Activated naive CD8-positive, alpha-beta T cell (primary cell): ENCODE measurements around the gene ETS2.

ENCODE experiments used
- H3K27ac Mint-ChIP-seq: one replicate; pipeline ENCODE4 v1.8.0; 2021; ENCODE audit warnings: mixed read lengths
- H3K27me3 Mint-ChIP-seq: one replicate; pipeline ENCODE4 v1.8.0; 2021; ENCODE audit warnings: mixed read lengths
- H3K36me3 Mint-ChIP-seq: one replicate; pipeline ENCODE4 v1.8.0; 2021; ENCODE audit warnings: mixed read lengths
- H3K4me1 Mint-ChIP-seq: one replicate; pipeline ENCODE4 v1.8.0; 2021; ENCODE audit warnings: low read depth, mixed read lengths
- H3K4me3 Mint-ChIP-seq: one replicate; pipeline ENCODE4 v1.8.0; 2021; ENCODE audit warnings: mild to moderate bottlenecking, mixed read lengths
- H3K9me3 Mint-ChIP-seq: one replicate; pipeline ENCODE4 v1.8.0; 2021; ENCODE audit warnings: low read depth, mixed read lengths

The ETS2 gene

DNA sequence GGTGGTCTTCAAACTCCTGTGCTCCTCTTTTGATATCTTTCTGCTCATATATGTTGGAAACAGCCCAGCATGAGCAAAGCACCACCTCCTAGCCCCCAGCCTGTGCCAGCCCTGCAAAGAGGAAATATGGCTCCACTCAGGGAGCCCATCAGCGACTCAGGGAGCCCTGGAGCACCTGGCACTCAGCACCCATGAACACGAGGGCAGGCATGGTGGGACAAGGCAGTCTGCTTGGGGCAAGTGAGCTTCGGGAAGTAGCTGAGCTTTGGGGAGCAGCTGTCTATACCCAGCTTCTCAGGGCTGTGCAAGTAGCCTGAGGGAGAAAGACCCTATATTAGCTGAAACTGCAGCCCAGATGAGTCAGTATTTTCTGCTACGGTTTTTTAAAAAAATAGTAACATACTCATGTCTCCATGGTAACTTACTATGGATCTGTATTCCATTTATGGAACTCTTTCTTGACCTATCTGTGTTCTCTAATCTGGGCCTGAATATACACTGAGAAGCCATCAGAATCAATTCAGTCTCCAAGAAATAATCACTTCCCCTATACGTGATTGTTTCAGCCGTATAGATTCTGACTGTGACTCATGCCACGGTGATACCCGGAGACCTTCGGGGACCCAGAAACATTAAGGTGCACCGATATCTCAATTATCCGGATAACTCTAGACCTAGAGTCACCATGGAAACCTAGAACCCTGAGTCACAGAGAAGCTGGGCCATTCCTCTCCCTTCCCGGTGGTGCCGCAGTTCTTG lies 1.5 kb upstream of the ETS2 start:
- Mint-ChIP-seq H3K27me3 (no peaks in the 10 kb centered on the region), H3K27ac (peak overlapping the region; percentile 72), H3K9me3 (no peaks in the 10 kb centered on the region), H3K4me1 (peaks cover 27% of the 10 kb centered on the region), H3K36me3 (peaks cover 4% of the 10 kb centered on the region), H3K4me3 (peak overlapping the region; percentile 77)

DNA sequence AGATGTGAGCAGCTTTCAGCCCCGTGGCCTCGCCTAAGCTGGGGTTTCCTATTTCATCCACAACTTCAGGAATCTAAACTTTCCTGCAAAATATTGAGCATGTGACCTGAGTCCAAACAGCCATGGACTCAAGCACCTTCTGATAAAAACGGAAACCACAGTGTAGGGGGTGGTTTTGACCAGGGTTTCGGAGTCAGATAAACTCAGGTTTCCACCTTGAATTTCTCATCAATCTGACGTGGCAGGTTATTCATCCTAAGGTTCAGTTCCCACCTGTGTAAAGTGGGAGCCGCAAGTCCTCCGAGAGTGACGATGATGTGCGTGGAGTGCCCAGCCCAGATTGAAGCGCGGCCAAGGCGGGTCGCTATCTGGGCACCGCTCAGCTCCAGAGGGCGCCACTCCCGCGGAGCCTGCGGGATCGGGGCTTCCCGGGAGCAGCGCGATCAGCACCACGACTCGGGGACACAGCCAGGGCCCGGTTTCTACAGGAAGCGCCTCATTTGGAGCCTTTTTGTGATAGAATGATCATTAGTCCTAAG lies 871 bp upstream of the ETS2 start:
- no peaks in the 10 kb centered on the region for H3K9me3 Mint-ChIP-seq
- peaks cover 29% of the 10 kb centered on the region for H3K4me1 Mint-ChIP-seq
- H3K27ac Mint-ChIP-seq: peak overlapping the region; percentile 72
- H3K27me3 Mint-ChIP-seq: no peaks in the 10 kb centered on the region
- peaks cover 4% of the 10 kb centered on the region for H3K36me3 Mint-ChIP-seq
- peak overlapping the region; percentile 77 for H3K4me3 Mint-ChIP-seq

DNA sequence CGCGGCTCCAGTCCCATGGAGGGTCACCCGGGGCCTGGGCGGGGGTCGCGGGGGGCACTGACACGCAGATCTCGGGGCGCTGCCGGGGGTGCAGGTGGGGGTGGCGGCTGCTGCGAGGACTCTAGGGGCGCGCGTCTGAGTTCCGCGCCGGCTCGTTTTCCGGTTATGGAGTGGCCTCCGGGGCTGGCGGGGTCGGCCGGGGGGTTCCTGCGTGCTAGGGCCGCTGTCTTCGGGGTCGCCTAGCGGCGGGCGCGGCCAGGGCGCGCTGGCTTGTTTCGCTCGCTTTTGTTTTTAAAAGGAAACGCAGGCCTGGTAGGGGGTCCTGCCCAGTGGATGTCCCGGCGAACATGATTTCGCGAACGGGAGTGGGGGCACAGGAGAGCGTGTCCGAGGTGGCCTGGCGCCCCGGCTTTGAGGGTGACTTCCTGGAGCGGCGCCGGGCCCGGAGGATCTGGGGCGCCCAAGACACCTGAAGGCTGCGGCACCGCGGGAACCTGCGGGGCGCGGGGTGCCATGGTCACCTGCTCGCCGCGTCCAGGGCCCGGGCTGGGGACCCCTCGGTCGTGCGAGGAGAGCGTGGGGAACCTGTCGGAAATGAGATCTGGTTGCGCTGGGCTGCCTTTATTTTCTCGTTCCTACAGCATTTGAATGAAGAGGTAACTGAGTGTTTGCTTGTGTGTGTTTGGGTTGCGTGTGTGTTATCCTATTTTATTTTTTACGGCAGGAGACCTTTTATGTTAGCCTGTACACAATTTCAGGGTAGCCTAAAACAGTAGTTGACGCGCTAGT lies 618 bp downstream of the ETS2 start:
- no peaks in the 10 kb centered on the region for H3K9me3 Mint-ChIP-seq
- H3K27me3 Mint-ChIP-seq: no peaks in the 10 kb centered on the region
- peaks cover 7% of the 10 kb centered on the region for H3K36me3 Mint-ChIP-seq
- peak overlapping the region; percentile 95 for H3K4me3 Mint-ChIP-seq
- H3K27ac Mint-ChIP-seq: peak overlapping the region; percentile 81
- H3K4me1 Mint-ChIP-seq: peaks cover 40% of the 10 kb centered on the region

DNA sequence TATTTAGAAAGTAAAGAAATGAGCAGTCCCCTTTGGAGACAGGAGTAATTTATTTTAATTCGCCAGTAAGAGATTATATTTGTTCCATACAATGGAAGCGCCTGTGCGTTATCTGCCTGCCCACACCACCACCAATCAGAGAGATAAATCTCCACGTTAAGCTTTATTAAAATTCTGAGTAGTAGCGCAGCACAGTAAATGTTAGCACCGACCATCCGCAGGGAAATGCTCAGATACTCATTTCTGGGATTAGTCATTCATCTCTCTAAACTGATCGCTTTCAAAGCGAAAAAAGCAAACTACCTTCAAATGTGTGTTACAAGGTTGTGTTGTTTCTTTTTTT lies 1.2 kb downstream of the ETS2 start:
- H3K4me1 Mint-ChIP-seq: peaks cover 43% of the 10 kb centered on the region

DNA sequence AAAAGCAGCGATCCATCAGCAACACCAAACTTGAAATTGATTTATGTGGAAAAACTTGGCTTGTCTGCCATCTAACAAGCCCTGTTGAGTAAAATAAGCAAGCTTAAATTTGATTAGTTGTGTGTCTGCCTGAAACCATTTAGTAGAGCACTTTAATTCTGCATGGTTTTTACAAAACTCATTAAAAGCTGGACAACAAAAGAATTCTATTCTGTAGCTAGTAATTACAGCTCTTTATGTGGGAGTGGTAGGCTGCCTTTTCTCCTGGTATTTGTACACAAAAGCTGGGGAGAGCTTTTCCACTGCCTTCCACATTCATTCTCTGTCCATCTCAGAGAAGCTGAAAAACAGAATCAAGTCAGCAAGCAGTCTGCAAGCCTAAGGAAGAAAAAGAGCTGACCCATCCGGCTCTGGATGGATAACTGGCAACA lies 1.7 kb downstream of the ETS2 start:
- H3K27me3 Mint-ChIP-seq: no peaks in the 10 kb centered on the region
- H3K36me3 Mint-ChIP-seq: peaks cover 9% of the 10 kb centered on the region

More for the DNA sequence above, 1.2 kb downstream of the ETS2 start:
- Mint-ChIP-seq H3K27me3 (no peaks in the 10 kb centered on the region), H3K9me3 (no peaks in the 10 kb centered on the region), H3K27ac (peak overlapping the region; percentile 81), H3K36me3 (peaks cover 9% of the 10 kb centered on the region), H3K4me3 (peak overlapping the region; percentile 95)

DNA sequence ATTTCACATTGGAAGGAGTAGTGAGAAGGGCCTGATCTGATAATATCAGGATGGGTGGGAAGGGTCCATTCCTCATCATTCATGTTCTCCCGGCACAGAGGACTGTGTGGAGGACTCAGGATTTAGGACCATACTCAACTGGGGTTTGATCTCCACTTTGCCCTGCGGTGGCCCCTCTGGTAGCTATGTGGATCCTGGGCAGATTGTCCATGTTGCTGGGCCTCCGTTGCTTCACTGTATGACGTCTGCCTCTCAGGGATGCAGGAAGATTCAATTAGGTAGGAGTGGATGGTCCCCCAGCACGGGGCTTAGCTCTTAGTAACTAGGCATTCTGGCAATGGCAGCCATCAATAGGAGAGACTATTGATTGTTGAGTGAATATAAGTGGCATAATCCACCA lies 2.3 kb downstream of the ETS2 start:
- Mint-ChIP-seq H3K4me3 (peak overlapping the region; percentile 95), H3K4me1 (peaks cover 43% of the 10 kb centered on the region), H3K36me3 (peaks cover 11% of the 10 kb centered on the region), H3K27ac (peak overlapping the region; percentile 54), H3K27me3 (no peaks in the 10 kb centered on the region), H3K9me3 (no peaks in the 10 kb centered on the region)

More for the DNA sequence above, 1.7 kb downstream of the ETS2 start:
- Mint-ChIP-seq H3K4me3 (peak overlapping the region; percentile 95), H3K4me1 (peaks cover 43% of the 10 kb centered on the region), H3K9me3 (no peaks in the 10 kb centered on the region), H3K27ac (peak overlapping the region; percentile 54)

DNA sequence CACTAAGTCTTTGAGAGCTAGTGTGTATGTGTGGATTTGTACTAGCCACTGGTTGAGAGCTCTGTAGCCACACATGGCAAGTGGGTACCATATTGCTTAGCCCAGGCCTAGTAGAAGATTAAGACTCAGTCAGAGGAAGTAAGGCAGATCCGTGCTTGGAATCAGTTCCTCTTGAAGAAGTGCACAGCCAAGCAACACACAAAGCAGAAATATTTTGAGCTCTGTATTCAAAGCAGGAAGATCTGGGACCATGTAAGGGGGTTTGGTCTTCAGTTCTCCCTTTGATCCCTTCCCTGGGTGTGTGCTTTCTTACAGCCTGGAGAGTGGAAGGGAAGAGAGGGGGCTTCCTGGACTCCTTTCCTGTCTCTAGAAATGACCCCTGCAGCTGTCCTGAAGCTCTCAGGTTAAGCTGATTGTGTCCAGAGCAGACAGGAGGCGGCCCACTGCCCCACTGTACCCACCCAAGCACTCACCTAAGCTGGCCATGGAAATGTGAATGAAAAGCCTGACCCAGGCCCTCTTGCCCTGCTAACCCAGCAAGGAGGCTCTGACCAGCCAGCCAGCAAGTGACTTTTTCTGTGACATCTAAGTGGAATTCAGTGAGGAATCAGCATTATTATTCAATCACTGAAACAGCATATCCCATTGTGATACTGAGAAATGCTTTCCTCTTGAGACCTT lies 3.6 kb downstream of the ETS2 start:
- no peak overlapping the region for H3K27ac Mint-ChIP-seq
- no peak overlapping the region for H3K4me3 Mint-ChIP-seq
- H3K9me3 Mint-ChIP-seq: no peaks in the 10 kb centered on the region
- H3K36me3 Mint-ChIP-seq: peaks cover 15% of the 10 kb centered on the region
- no peaks in the 10 kb centered on the region for H3K27me3 Mint-ChIP-seq
- peaks cover 42% of the 10 kb centered on the region for H3K4me1 Mint-ChIP-seq

DNA sequence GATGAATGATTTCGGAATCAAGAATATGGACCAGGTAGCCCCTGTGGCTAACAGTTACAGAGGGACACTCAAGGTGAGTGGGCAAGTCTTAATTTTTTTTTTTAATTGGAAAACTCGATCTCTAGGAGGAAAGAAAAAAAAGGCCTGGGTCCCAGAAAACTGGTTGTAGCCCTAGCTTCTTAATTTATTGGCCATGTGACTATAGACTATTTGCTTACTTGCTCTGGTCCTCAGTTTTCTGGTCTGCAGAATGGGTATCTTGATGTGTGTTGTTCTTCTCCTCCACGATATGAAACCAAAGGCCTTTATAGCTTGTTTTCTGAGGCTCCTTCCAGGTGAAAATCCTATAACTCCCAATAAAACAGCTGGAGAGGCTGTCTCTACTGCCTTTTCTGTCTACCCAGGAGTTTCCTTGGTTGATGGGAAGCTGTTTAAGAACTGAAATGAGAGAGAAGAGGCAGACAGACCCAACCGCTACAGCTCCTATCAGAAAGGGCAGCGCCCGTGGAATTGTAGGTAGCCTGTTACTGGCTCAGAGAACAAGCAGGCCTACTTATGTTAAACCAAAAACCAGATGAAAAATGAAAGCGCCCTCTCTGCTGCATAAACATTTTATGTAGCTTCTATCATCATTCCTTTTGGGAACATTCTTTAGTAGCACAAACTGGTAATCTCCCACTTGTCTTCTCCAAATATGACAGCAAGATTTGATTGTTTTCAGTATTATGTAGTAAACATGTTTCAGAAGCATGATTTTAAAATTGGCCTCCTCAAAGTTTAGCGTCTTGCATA lies 4.5 kb downstream of the ETS2 start:
- H3K4me1 Mint-ChIP-seq: peaks cover 37% of the 10 kb centered on the region

DNA sequence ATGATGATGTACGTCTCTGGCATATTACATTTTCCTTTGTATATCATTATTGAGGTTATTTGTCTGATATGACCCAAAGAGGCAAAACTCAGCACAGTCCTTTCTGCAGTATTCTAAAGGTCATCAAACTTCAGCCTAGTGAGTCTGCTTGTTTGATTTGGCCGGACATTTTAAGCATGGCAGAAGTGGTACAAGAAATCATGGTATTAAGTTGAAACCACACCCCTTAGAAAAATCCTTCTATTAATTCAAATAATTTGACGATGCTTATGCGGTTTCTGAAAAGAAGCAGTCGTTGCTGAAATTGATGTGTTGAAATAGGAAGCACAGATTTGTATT lies 5.1 kb downstream of the ETS2 start:
- Mint-ChIP-seq H3K27me3 (no peaks in the 10 kb centered on the region), H3K9me3 (no peaks in the 10 kb centered on the region), H3K4me3 (no peak overlapping the region), H3K4me1 (peaks cover 37% of the 10 kb centered on the region), H3K27ac (no peak overlapping the region), H3K36me3 (peaks cover 25% of the 10 kb centered on the region)

More for the DNA sequence above, 4.5 kb downstream of the ETS2 start:
- Mint-ChIP-seq H3K9me3 (no peaks in the 10 kb centered on the region), H3K36me3 (peaks cover 23% of the 10 kb centered on the region), H3K4me3 (no peak overlapping the region), H3K27me3 (no peaks in the 10 kb centered on the region), H3K27ac (no peak overlapping the region)

DNA sequence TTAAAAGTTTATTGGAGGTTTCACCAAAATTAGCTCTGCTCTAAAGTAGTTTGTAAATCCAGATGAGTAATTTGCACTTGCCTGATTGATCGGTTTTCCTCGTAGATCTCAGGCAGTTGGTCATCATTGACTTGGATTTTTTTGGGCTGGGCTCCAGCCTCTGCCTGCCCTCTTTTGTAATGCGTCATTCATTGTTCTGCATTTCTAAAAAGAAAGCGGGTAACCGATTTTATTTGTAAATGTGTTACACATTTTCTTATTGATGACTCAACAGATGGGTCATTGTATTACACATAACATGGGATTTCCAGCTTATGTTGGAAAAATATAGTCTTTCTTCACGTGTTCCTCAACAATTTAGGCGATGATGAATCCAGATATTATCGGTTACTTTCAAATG lies 5.5 kb downstream of the ETS2 start:
- H3K4me1 Mint-ChIP-seq: peaks cover 37% of the 10 kb centered on the region
- H3K27ac Mint-ChIP-seq: peak overlapping the region; percentile 79

DNA sequence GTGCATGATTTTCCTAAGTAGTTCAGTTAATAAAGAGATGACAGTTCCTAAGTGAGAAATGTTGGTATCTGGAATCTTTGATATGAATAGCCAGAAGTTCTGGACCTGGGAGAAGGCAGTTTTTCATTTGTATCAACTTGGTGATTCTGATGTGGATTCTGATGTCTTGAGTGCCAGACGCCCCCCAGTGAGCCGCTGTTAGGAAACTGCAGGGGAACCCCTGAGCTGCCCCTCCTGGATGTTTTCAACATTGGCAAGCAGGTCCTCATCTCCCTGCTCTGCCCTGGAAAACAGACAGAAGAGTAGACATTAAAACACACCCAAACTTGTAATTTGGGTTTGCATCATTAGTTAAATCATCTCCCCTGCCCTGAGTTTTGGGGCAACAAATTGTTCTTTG lies 7.4 kb downstream of the ETS2 start:
- peak overlapping the region; percentile 46 for H3K27ac Mint-ChIP-seq
- no peaks in the 10 kb centered on the region for H3K27me3 Mint-ChIP-seq
- H3K9me3 Mint-ChIP-seq: no peaks in the 10 kb centered on the region
- H3K4me1 Mint-ChIP-seq: peaks cover 21% of the 10 kb centered on the region
- H3K36me3 Mint-ChIP-seq: peaks cover 32% of the 10 kb centered on the region
- H3K4me3 Mint-ChIP-seq: no peak overlapping the region

More for the DNA sequence above, 5.5 kb downstream of the ETS2 start:
- H3K4me3 Mint-ChIP-seq: no peak overlapping the region
- no peaks in the 10 kb centered on the region for H3K27me3 Mint-ChIP-seq
- no peaks in the 10 kb centered on the region for H3K9me3 Mint-ChIP-seq
- H3K36me3 Mint-ChIP-seq: peaks cover 26% of the 10 kb centered on the region

DNA sequence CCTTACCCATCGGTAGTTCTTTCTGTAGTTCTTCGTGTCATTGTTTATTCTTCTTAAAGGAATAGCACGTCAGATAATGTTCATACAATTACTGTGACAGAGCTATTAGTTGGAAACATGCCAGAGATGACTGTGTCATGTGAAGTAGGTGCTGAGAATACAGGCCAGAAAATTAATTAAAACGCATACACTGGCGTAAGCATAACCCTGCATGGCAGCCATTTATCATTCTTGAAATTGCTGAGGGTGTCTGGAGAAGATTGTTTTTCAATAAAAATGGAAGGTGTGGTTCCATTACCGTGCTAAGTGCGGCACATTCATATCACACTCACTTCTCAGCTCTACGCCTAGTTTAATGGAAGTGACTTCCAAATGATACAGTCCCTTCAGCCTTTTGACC lies 7.8 kb downstream of the ETS2 start:
- no peaks in the 10 kb centered on the region for H3K27me3 Mint-ChIP-seq
- no peak overlapping the region for H3K27ac Mint-ChIP-seq
- peaks cover 17% of the 10 kb centered on the region for H3K4me1 Mint-ChIP-seq
- peaks cover 36% of the 10 kb centered on the region for H3K36me3 Mint-ChIP-seq
- H3K9me3 Mint-ChIP-seq: no peaks in the 10 kb centered on the region
- no peak overlapping the region for H3K4me3 Mint-ChIP-seq

DNA sequence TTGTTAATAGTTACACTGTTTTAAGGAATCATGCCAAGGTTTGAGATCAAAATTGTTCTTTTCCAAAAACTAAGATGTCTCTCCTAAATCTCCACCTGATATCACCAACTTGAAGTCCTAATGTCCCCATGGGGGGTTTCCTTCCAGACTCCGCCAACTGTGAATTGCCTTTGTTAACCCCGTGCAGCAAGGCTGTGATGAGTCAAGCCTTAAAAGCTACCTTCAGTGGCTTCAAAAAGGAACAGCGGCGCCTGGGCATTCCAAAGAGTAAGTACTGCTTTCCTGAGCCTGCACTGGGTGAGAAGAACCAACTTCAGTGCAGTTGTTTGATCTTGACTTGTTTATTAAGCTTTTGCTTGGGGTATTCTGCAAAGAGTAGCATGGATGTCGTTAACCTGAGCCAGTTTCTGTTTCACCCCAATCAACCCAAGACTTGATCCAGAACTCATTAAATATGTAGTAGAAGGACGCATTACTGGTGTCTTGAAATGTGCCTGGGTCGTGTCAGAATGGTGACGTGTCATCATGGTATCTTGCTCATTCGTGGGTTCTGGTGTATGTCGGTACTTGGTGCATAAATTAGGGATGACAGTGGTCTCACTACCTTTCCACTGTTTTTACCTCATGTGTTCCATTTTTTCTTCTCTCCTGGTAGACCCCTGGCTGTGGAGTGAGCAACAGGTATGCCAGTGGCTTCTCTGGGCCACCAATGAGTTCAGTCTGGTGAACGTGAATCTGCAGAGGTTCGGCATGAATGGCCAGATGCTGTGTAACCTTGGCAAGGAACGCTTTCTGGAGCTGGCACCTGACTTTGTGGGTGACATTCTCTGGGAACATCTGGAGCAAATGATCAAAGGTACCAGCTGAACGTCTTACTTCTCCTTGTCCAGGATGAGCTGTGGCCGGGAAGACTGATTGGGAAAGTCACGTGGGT lies 8.7 kb downstream of the ETS2 start:
- peaks cover 16% of the 10 kb centered on the region for H3K4me1 Mint-ChIP-seq
- H3K27ac Mint-ChIP-seq: no peak overlapping the region
- no peaks in the 10 kb centered on the region for H3K9me3 Mint-ChIP-seq
- H3K27me3 Mint-ChIP-seq: no peaks in the 10 kb centered on the region
- peaks cover 39% of the 10 kb centered on the region for H3K36me3 Mint-ChIP-seq
- H3K4me3 Mint-ChIP-seq: no peak overlapping the region
